GM12892 (cell line): ENCODE measurements around the gene MED15.

Source experiments
- DNase-seq: peaks from one replicate; pipeline ENCODE4 v3.0.0; 2011; ENCODE audit not compliant: insufficient read length
- FAIRE-seq: peaks from 2 replicates; lab custom pipeline; 2011; peaks lifted over from hg19 to GRCh38; lab: Jason Lieb, UNC
- POLR2A ChIP-seq: IDR thresholded peaks from 2 replicates; pipeline ENCODE4 v1.6.1; 2011; ENCODE audit warnings: low read depth, low read length, control low read depth
- POLR2AphosphoS5 ChIP-seq: IDR thresholded peaks from 2 replicates; pipeline ENCODE4 v1.6.1; 2011; ENCODE audit warnings: low read depth, low read length, control low read depth
- TAF1 ChIP-seq: IDR thresholded peaks from 2 replicates; pipeline ENCODE4 v1.6.1; 2011; ENCODE audit warnings: low read depth, mild to moderate bottlenecking, control low read depth, low read length, borderline replicate concordance

MED15 gene

GRCh38 chr22:20519558-20519957 lies 12.1 kb downstream of the MED15 start:
- TF ChIP-seq POLR2AphosphoS5: no peak
- TF ChIP-seq POLR2A: no peak
- TF ChIP-seq TAF1: no peak
- no peak for FAIRE-seq
- no peak for DNase-seq

GRCh38 chr22:20520093-20520511 lies 12.7 kb downstream of the MED15 start:
- FAIRE-seq (no peak), DNase-seq (no peak)
- TF ChIP-seq TAF1 (no peak), POLR2AphosphoS5 (no peak), POLR2A (no peak)

GRCh38 chr22:20522134-20523004 lies 15.0 kb downstream of the MED15 start:
- FAIRE-seq (no peak), DNase-seq (no peak)
- no peak for TF ChIP-seq POLR2A
- TF ChIP-seq TAF1: no peak
- TF ChIP-seq POLR2AphosphoS5: no peak

GRCh38 chr22:20523086-20523983 lies 15.9 kb downstream of the MED15 start:
- no peak for DNase-seq
- TF ChIP-seq POLR2AphosphoS5 (no peak), TAF1 (no peak), POLR2A (no peak)
- no peak for FAIRE-seq

GRCh38 chr22:20524004-20524481 lies 16.6 kb downstream of the MED15 start:
- FAIRE-seq (no peak), DNase-seq (no peak)
- TF ChIP-seq TAF1 (no peak), POLR2AphosphoS5 (no peak), POLR2A (no peak)

GRCh38 chr22:20525048-20525447 lies 17.6 kb downstream of the MED15 start:
- no peak for DNase-seq
- TF ChIP-seq POLR2AphosphoS5: no peak
- TF ChIP-seq POLR2A: no peak
- TF ChIP-seq TAF1: no peak
- FAIRE-seq: no peak

- DNase-seq (no peak), FAIRE-seq (no peak)
- TF ChIP-seq POLR2AphosphoS5 (no peak), TAF1 (no peak), POLR2A (no peak)
These were observed 18.9 kb downstream of the MED15 start for GRCh38 chr22:20526305-20526627.

GRCh38 chr22:20526628-20527355 lies 19.4 kb downstream of the MED15 start:
- FAIRE-seq (no peak), DNase-seq (no peak)
- TF ChIP-seq POLR2A (no peak), POLR2AphosphoS5 (no peak), TAF1 (no peak)

GRCh38 chr22:20528405-20528978 lies 21.1 kb downstream of the MED15 start:
- DNase-seq (no peak), FAIRE-seq (no peak)
- TF ChIP-seq TAF1 (no peak), POLR2A (no peak), POLR2AphosphoS5 (no peak)

GRCh38 chr22:20530368-20531153 lies 23.2 kb downstream of the MED15 start:
- no peak for FAIRE-seq
- no peak for DNase-seq
- TF ChIP-seq POLR2AphosphoS5 (no peak), POLR2A (no peak), TAF1 (no peak)

GRCh38 chr22:20531154-20531403 lies 23.7 kb downstream of the MED15 start:
- no peak for TF ChIP-seq TAF1
- TF ChIP-seq POLR2A: no peak
- no peak for TF ChIP-seq POLR2AphosphoS5
- no peak for FAIRE-seq
- DNase-seq: no peak
